HEK293T (cell line): ENCODE results near the gene IL18BP.

Source experiments
- ARNT ChIP-seq: fragments of 450-650 bp; IDR thresholded peaks from 2 replicates; pipeline ENCODE4 v1.6.1; 2017; ENCODE audit warnings: mild to moderate bottlenecking
- BHLHE40 ChIP-seq: fragments of 450-650 bp; IDR thresholded peaks from 2 replicates; pipeline ENCODE4 v1.6.1; 2016; ENCODE audit warnings: mild to moderate bottlenecking, moderate library complexity, borderline replicate concordance
- CTBP1 ChIP-seq: fragments of 450-650 bp; IDR thresholded peaks from 2 replicates; pipeline ENCODE4 v1.6.1; 2016; ENCODE audit warnings: borderline replicate concordance
- ELF4 ChIP-seq: fragments of 450-650 bp; IDR thresholded peaks from 2 replicates; pipeline ENCODE4 v1.6.1; 2017; ENCODE audit warnings: antibody characterized with exemption
- FOXA1 ChIP-seq: fragments of 450-650 bp; IDR thresholded peaks from 2 replicates; pipeline ENCODE4 v1.6.1; 2016; ENCODE audit warnings: mild to moderate bottlenecking
- FOXM1 ChIP-seq: fragments of 450-650 bp; IDR thresholded peaks from 2 replicates; pipeline ENCODE4 v1.6.1; 2017; ENCODE audit warnings: mild to moderate bottlenecking, borderline replicate concordance
- HDGF ChIP-seq: fragments of 450-650 bp; IDR thresholded peaks from 2 replicates; pipeline ENCODE4 v1.6.1; 2017; ENCODE audit warnings: antibody characterized with exemption, borderline replicate concordance
- L3MBTL2 ChIP-seq: fragments of 450-650 bp; conservative IDR thresholded peaks from 2 replicates; pipeline ENCODE4 v1.6.1; 2016; ENCODE audit warnings: mild to moderate bottlenecking
- NFRKB ChIP-seq: fragments of 450-650 bp; IDR thresholded peaks from 2 replicates; pipeline ENCODE4 v1.6.1; 2016; ENCODE audit warnings: mild to moderate bottlenecking, moderate library complexity
- SP1 ChIP-seq: fragments of 450-650 bp; IDR thresholded peaks from 2 replicates; pipeline ENCODE4 v1.6.1; 2017
- SUZ12 ChIP-seq: fragments of 450-650 bp; IDR thresholded peaks from 2 replicates; pipeline ENCODE4 v1.6.1; 2016; ENCODE audit warnings: mild to moderate bottlenecking
- TARDBP ChIP-seq: fragments of 450-650 bp; IDR thresholded peaks from 2 replicates; pipeline ENCODE4 v1.6.1; 2016
- ZNF384 ChIP-seq: fragments of 450-650 bp; IDR thresholded peaks from 2 replicates; pipeline ENCODE4 v1.6.1; 2016
- TF ChIP-seq, protein P1 (sequence below): fragments of 450-650 bp; IDR thresholded peaks from 2 replicates; pipeline ENCODE4 v1.6.1; 2016

DNA sequence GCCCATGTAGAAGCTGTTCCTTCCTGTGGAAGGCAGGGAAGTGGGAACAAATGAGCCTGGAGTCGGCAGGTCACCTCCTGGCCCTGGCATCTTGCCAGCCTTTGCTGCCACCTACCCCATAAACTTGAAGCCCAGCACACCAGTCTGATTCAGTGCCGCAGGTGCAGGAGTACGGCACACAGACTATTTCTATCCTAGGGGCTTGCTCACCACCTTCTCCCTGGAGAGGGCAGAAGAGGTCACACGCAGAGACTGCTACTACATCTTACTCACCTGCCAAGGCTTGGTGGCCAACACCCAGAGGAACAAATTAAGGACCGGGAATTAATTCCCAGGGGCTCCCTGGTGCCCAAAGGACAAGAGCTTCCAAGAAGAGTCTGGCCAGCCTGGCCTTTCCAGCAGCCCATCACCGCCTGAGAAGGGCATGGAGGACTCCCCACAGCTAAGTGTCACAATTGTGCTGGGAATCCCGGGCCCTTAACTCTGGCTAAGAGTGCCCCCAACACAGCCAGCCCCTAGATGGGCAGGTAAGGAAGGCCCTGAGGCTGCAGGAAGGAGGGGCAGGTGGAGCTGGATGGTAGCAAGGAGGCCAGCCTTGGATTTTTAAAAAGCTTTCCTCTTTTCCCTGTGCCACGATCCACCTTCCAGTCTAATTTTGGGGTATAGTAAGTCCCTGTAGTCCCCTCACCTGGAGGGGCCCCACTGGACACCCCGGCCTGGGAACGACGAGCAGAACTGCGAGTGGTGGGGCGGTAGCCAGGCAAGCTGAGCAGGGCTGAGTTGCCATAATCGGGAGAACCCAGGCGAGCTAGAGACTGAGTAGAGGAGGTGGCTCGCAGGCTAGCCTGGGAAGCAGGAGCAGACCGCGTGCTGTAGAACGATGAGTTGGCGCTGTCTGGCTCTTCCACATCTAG, 6.9 kb downstream of the IL18BP start:
- TF ChIP-seq L3MBTL2: no peak
- TF ChIP-seq ELF4: no peak
- TF ChIP-seq HDGF: no peak
- no peak for TF ChIP-seq FOXM1
- no peak for TF ChIP-seq FOXA1
- TF ChIP-seq ARNT: no peak
- no peak for TF ChIP-seq ZNF384
- TF ChIP-seq BHLHE40: no peak
- TF ChIP-seq NFRKB: no peak
- TF ChIP-seq, protein P1, sequence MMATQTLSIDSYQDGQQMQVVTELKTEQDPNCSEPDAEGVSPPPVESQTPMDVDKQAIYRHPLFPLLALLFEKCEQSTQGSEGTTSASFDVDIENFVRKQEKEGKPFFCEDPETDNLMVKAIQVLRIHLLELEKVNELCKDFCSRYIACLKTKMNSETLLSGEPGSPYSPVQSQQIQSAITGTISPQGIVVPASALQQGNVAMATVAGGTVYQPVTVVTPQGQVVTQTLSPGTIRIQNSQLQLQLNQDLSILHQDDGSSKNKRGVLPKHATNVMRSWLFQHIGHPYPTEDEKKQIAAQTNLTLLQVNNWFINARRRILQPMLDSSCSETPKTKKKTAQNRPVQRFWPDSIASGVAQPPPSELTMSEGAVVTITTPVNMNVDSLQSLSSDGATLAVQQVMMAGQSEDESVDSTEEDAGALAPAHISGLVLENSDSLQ: no peak
- TF ChIP-seq SUZ12: no peak
- TF ChIP-seq SP1: no peak
- no peak for TF ChIP-seq TARDBP
- no peak for TF ChIP-seq CTBP1
